Measurements from ENCODE around the gene TASOR. TPM values are rescaled to one million over a fixed set of nuclear protein-coding genes. Genes with fewer than 3 reads are reported as not detected.

The TASOR gene
- total and polyA plus RNA-seq, 2 of the 8 experiments (the other 6 are each of a cell fraction or from before 2014, with no cell fraction given), result 12.2 to 45.5 TPM

GRCh38 chr3:56684029-56684428 lies 964 bp upstream of the TASOR start (continued):
- TF ChIP-seq CEBPB (IDR thresholded peaks at IDR 0.05; ENCODE audit: low read depth, low read length), result no peak

All from H1 (cell line).